Muscle of arm (tissue), 12 donors: ENCODE results near the gene MYOF. TPM values are rescaled to one million over a fixed set of nuclear protein-coding genes. Genes with fewer than 3 reads are reported as not detected.
"Not testable (repeated sequence)": the region's sequence is repeated elsewhere in the genome, so short reads cannot be mapped to it uniquely, and the experiment has no call there.

Experiments used
- DNase-seq: peaks from one replicate; pipeline ENCODE4 v3.0.0-alpha.2; 2013
- polyA plus RNA-seq, 12 donors: library from polyadenylated mRNA; unstranded; fragments of 120-200 nt; gene quantifications; one replicate each; pipeline ENCODE4 v1.2.1, GENCODE V29; 2013; ENCODE audit not compliant: insufficient read length in 12 of 12

MYOF gene
- polyA plus RNA-seq, 12 donors: 25.5 to 126 (median 60.3) TPM; not detected in 1

DNA sequence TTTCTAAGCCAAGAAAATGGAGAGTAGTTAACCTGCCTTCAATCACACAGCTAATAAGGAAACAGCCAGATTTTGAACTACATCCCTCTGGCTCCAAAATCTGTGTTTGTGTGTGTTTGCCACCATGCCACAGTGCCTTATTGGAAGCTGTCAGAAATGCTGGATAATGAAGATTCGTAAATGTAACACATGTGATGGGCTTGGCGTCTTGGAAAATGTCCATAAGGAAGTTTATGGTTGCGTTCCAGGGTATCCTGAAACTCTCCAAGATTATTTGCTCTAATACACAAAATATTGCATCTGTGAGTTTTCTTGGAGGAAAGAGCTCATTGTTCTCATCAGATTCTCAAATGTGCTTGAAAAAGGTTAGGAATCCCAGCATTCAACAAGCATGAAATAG, 22.7 kb downstream of the MYOF start:
- no peak for DNase-seq

DNA sequence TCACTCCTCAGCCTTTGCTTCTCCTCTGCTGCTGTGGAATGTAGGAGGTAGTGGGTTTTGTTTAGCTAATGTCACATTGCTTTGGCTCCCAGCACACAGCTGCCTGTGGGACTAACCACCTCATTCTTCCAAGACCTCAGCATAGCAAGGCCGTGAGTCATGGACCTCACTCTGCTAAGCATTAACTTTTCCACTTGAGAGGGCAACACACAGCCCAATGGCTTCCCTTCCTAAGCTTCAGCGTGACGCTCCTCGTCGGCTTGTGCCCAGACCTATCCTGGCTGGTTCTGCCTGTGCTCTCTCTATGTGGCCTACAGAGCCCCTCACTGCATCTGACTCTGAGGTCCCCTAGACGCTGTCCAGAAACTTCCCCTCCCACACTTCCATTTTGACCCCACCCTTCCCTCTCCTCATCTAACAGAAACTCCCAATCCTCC, 23.3 kb downstream of the MYOF start:
- peak; percentile 80 for DNase-seq

DNA sequence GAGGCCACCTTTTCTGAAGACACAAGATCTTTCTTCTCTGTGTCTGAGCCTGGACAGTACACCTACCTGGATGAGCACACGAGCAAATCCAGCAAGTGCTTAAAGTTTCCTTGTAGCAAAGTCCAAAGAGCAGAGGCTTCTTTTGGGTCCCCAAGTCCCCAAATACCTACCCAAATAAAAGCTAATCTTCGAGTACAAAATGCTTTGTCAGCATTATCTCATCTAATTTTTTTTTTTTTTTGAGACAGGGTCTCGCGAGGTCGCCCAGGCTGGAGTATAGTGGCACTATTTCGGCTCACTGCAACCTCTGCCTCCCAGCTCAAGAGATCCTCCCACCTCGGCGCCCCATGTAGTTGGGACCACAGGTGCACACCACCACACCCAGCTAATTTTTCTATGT, 24.6 kb downstream of the MYOF start:
- DNase-seq: no peak

DNA sequence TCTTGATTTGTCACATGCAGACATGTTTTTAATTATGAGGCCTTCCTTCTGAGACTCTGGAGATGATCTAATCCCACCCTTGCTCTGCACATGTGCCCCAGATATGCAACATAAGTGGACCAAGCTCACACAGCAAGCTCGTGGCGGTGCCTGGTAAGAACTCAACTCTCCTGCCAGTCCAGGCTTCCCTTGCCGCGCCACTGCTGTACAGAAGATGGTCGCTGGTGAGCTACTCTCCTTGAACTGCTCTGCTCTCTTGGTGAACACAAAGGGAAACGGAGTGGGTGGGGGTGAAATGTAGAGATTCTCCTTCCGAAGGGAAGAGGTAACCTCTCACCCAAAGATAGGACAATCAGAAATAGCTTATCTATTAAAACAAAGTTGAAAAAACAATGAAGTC, 25.7 kb downstream of the MYOF start:
- no peak for DNase-seq

DNA sequence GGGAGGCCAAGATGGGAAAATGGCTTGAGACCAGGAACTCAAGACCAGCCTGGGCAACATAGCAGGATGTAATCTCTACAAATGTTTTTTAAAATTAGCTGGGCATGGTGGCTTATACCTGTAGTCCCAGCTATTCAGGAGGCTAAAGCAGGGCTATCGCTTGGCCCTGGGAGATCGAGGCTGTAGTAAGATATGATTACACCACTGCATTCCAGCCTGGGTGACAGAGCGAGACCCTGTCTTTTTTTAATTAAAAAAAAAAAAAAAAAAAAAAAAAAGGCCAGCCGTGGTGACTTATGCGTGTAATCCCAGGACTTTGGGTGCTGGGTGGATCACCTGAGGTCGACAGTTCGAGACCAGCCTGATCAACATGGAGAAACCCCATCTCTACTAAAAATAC, 27.4 kb downstream of the MYOF start:
- no peak for DNase-seq

DNA sequence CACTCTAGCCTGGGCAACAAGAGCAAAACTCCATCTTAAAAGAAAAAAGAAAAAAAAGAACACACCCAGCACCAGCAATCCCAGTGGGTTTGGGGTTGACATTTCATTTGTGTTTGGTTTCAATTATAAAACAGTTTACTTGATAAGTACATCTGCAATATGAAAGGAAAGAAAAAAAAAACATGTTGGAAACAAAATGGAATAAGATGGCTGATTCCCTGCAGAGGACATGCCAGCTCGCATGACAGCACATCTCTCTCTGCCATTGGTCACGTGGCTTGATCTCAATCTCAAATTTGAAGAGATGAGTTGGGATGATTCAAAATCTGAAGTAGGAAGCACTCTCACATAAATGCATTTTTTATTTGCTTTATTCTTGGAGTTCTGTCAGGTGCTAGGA, 28.0 kb downstream of the MYOF start:
- DNase-seq: no peak

DNA sequence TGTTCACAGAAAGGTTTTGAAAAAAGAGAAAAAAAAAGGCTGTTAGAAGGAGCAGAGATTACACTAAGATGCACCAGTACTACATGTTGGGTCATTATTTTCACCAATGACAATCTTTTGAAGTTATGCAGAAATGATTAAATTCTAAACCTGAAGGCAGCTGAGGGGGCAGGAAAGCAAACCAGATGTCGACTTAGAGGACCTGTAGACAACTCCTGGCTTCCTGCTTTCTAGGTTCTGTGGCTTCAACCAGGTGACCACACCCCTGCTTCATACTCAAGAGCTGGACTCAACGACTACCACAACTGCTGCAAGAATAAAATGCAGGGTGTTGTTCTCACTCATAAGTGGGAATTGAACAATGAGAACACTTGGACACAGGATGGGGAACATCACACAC, 30.0 kb downstream of the MYOF start:
- DNase-seq: no peak

DNA sequence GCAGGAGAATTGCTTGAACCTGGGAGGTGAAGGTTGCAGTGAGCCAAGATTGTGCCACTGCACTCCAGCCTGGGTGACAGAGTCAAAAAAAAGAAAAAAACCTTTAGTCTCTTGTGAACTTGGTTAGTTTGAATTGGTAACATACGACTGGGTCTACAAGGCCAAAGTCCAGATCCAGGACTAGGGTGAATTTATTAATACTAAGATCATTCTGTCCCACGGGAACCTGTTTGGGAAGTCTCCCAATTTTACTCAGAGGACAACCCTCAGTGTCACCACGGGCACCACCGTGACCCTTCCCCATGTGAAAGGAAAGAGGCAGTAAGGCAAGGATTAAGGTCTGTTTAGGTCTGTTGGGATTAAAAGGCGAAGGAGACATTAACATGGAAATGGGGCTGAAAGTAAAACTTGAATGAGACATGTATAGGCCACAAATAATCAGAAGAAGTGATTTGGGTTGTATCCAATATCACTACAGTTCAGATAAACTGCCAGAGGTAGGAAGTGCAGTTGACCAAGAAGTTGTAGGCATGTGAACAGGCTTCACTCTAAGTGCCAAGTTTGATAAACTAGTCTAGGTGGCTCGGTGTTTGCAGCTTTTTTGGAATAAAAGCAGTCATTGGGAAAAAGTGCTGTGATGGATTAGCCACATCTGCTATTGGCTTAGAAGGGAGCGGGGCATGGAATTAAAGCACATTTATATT, 30.7 kb downstream of the MYOF start:
- DNase-seq: no peak

DNA sequence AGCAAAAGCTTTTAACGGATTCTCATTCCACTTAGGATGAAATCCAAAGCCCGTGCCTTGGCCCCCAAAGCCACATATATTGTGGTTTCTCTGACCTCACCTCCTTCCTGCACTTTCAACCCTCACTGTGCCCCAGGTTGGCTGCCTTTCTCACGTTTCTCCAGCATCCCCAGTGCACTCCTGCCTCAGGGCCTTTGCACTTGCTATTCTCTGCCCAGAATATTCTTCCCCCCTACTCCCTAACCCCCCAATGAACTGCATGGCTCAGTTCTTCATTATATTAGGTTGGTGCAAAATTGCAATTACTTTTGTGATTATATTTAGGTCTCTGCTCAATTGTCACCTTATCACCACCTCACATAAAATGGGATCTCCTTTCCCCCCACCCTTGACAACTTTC, 34.2 kb downstream of the MYOF start:
- no peak for DNase-seq

DNA sequence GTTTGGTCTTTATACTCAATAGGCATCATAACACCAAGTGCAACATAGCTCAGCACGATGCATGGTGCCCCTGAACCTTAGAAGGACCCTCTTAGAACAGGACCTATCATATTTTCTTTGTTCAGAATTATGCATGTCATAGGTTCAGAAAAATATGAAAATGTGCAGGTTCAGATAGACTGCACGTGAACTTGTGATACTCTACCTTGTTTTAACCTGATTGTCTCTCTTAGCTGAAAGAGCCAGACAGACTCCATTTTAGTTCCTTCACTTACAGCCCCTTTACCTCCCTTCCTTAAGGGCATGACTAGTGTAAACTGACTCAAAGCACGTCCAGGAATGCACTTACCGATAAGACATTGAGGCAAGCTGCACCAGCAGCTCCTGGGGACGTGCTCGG, 35.1 kb downstream of the MYOF start:
- no peak for DNase-seq

DNA sequence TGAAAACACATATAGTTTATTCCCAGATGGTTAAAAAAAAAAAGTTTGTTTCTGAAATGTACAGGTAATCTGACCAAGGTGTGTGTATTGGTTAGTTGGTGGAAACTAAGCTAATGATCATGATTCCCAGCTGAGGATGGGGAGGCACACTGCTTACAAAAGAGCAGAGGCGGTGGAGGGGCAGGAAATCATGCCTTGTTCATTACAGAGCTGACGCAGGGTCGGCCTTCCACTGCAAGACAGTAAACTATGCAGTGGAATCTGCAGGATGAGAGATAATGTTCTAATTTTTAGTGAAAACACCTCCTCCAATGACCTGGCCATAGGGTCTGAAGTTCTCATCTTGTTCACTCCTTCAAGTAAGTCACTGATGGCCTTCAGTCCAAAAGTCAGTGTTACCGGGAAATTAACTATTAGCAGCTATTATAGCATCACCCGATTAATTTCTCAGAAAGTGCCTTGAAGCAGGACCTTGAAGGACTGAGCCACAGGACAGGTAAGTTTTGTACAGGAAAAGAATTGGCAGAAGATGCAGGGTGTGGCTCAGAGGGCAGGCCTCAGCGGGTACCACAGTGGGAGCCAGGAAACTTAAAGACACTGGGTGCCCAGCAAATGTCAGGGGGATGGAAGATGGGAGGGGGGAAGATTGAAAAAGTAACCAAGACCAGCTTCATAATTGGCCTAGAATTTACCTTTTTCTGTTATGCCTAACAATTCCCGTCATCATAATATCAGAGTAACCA, 36.0 kb downstream of the MYOF start:
- DNase-seq: no peak

DNA sequence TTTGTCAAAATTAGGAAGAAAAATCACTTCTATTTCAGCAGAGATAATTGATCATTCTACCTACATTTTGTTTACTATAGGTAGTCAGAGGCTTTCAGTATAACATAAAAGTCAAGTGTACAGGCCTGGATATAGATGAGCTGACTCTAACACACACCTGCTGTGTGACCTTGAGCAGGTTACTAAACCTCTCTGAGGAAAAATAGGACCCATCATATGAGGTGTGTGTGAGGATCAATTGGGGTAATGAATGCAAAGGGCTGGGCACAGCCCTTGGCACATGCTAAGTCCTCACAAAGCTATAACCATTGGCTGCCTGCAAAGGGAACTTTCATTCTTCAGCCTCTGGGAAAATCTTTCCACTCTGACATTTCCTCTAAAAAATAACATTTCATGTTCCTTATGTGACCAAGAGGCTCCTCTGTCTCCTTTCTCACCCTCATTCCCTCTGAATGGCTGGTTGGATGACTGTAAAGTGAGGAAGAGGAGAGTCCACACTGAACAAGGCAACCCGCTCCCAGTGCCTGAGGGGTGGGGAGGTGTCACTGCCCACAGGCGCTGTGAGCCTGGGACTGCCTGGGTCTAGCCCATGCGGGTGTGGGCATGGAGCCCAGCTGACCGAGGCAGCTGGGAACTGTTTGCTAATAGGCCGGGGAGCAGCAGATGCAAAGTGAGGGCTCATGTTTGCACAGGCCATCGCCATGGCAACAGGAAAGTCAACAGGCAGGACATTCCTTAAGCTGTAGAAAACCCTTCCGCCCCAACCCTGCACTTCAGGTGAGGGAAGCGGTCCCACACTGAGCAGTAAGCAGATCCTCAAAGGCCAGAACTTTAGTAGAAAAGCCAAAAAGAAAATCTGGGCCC, 36.8 kb downstream of the MYOF start:
- DNase-seq: peak; percentile 91

DNA sequence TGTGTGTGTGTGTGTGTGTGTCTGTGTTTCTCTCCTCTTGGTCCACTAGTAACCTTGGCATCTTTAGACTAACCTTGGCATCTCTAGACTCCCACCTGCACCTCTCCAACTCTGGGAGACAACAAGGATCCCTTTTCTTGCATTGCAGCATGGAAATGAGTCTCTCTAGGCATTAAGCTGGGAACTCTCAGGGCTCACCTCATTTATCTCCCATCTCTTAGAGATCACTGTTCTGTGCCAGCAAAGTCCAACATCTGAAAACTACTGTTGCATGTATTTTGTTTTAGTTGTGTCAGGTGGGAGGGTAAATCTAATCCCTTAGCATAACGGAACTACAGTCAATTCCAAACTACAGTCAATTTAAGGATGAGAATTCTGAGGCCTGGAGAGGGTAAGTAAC, 38.7 kb downstream of the MYOF start:
- DNase-seq: no peak

DNA sequence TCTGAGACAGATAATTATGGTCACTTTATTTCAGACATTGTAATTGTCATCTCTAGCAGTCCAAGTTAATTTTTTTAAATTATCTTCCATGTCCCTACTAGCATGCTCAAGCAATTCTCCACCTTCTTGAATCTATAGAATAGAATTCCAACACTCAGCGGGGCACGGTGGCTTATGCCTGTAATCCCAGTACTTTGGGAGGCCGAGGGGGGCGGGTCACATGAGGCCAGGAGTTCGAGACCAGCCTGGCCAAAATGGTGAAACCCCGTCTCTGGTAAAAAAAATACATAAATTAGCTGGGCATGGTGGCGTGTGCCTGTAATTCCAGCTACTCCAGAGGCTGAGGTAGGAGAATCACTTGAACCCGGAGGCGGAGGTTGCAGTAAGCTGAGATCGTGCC, 39.4 kb downstream of the MYOF start:
- not testable (repeated sequence) for DNase-seq

DNA sequence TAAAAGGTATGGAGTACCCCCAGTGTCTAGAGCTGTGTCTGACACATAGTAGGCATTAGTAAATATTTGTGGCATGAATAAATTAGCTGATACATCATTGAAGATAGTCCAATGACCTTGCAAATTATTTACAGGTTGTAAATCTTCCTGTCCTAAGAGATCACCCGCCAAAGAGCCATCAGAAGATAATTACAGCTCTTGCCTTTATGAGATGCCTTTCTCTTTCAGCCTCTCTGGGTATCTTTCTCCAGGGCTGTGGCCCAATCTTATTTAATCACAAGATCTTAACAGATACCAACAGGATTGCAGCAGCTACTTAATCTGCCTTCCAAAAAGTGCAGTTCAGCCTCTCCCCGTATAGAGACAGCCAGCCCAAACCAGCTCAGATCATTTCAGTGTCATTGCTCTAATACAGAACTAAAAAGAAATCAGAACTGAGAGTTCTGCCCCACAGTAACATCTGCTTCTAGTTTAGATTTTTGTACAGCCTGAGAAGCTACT, 41.5 kb downstream of the MYOF start:
- no peak for DNase-seq

DNA sequence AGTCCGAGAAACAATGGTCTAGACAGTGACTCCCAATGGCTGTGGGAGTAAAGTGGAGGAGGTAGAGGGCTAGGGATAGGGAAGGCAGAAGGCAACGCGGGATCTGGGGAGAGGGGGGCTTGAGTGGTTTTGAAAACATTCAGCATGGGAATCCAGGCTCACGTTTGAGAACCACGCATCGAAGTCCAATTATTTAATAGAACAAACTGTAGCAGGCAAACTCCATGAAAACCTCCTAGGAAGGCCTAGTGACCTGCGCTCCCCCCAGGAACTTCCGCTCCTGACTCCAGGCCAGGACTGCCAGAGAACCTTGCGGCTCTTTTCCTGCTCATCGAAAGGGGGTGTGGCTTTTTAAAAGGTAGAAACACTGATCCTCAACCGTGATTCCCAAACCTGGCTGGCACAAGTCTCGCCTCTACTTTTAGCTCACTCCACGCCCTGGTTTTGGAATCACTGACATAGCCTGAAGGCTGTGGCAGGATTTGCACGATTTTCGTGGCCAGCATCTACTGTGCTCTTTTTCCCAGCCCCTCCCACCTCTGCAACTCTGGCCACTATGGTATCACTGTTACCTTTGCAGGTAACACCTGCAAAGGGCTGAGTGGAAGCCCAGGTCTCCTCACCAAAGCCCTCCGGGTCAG, 43.4 kb downstream of the MYOF start:
- no peak for DNase-seq

DNA sequence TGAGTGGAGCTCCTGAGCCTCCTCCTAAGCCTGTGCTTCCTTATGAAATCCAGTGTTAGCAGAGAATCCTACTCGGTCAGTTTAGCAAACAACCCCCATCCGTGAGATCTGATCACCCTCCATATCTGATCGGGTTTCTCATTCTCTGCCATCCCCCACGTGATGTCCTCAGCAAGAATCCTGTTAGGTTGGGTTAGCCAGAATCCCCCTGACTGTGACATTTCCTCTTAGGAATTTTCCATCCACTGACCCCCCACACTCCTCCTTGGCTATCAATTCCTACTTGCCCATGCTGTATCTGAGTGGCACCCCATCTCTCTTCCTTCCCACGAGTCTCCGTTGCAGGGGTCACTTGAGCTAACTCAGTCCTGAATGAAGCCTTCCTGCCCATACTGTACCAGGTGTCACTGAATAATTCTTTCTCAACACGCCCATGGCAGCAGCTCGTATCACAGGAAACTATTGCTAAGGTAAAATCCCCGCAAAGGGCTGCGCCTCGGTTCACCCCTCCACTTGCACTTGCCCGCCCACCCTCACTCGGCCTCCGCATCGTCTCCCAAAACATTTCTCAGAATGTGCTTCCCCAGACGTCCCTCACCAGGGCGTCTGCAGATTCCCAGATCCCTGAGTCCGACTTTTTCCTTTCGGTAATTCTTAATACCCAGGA, 44.1 kb downstream of the MYOF start:
- DNase-seq: no peak

DNA sequence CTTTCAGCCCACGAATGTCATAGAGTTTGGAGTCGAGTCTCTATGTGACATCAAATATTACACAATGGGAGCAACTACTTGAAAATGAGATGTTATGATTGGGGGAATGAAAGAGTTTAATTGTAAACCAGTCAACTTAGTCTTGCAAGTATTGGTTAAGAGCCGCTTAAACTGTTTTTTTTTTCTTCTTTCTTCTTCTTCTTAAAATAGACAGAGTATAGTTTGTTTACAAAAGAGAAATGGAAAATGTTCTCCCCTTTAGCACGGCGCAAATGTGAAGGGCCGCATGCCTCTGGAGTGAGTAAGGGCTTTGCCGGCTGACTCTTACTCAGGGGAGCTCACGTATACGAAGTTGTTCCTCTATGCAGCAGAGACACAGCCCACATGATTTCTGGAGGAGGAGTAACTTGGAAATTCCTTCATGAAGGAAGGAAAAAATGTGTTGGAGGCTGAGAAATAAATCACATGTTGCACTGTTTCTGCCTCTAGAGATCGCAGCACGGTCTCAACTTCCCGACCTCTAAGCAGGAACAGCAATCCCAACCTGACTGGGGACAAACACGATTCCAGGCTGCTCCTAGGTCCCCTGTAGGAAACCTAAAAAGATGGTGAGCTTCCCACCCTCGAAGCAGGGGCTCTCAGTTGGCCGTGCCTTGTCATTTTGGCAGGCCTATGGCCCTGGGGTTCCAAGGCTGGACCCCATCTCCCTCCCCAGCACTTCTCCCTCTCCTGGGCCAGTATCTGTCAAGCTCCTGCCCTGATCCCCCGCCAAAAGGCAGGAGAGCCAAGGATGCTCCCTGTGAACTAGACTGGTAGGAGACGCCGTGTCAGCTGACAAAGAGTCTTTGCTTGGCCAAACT, 44.8 kb downstream of the MYOF start:
- DNase-seq: peak; percentile 94

DNA sequence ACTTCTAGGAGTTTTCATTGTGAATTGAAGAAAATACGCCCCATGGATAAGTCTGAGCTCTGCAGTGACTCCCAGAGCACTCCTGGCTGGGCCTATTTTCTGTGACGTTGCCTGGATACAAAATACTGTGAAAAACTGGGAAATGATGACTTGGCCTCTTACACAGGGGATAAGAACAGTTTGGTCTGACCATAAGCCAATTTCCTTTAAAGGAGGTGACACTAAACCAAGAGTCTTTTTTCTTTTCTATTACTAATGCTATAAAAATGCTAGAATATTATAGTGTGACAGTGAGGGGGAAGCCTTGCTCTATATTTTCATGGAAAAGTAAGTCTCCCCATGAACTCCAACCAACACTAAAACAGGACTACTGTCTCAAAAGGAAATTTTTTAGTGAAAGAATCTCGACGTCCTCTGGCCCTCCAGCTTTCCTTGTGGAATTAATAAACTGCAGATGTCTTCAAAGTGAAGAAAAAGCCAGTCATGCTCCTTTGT, 45.5 kb downstream of the MYOF start:
- DNase-seq: peak; percentile 93
